ENCODE data around the gene CYP1A2.

CYP1A2 gene

GRCh38 chr15:74742422-74742821 is 6.2 kb upstream of the CYP1A2 start:
- no peak for DNase-seq

GRCh38 chr15:74746389-74746788 is 2.3 kb upstream of the CYP1A2 start:
- DNase-seq: no peak

DNA sequence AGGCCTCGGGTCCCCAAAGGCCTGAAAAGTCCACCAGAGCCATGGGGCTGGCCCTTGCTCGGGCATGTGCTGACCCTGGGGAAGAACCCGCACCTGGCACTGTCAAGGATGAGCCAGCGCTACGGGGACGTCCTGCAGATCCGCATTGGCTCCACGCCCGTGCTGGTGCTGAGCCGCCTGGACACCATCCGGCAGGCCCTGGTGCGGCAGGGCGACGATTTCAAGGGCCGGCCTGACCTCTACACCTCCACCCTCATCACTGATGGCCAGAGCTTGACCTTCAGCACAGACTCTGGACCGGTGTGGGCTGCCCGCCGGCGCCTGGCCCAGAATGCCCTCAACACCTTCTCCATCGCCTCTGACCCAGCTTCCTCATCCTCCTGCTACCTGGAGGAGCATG is 1.2 kb downstream of the CYP1A2 start:
- no peak for DNase-seq

DNA sequence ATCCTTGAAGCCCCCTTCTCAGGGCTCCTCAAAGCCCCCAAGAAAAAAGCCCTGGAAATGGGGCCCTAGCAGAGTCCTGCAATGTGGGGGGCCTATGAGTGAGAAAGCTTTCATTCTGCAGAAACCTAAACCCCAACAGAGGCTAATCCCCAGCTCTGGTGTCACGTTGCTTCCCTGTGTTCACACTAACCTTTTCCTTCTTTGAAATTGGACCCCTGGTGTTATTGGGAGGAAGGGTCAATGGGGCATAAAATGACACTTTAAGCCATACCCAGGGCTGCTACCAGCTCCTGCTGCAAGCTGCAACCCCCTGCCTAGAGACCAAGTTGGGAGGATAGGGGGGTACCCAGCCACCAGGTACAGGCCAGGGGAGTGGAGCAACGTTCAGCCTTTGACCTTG is 2.1 kb downstream of the CYP1A2 start:
- DNase-seq: no peak

- no peak for DNase-seq
Measured at GRCh38 chr15:74752011-74752410, 3.4 kb downstream of the CYP1A2 start.

DNA sequence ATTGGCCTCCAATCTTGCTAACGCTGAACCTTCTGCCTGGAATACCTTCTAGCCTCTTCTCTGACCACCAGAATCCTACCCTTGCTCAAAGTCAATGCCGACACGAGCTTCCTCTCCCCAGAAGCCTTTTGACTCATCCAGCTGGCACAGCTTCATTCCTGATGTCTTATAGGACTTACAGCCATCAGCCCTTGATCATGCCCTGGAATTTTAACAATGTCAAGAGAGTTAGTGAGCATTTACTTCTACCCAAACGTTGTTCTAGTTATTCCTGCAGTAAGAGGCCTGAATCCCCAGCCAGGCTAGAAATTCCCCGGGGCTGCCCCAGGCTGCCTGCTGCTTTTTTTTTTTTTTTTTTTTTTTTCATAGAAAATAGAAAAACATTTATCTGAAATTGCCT is 3.9 kb downstream of the CYP1A2 start:
- DNase-seq: no peak

DNA sequence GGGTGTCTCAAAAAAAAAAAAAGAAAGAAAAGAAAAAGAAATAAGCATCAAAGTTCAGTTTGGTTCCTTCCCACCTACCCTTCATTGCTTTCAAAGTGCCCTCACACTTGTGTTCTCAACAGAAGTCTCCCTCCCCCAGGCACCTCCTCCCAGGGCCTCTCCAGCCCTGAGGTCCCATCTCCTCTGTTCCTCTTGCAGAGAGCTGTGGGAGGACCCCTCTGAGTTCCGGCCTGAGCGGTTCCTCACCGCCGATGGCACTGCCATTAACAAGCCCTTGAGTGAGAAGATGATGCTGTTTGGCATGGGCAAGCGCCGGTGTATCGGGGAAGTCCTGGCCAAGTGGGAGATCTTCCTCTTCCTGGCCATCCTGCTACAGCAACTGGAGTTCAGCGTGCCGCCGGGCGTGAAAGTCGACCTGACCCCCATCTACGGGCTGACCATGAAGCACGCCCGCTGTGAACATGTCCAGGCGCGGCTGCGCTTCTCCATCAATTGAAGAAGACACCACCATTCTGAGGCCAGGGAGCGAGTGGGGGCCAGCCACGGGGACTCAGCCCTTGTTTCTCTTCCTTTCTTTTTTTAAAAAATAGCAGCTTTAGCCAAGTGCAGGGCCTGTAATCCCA is 6.1 kb downstream of the CYP1A2 start:
- no peak for DNase-seq

GRCh38 chr15:74758736-74759135 is 10.1 kb downstream of the CYP1A2 start:
- no peak for DNase-seq

GRCh38 chr15:74762791-74763150 is 14.1 kb downstream of the CYP1A2 start:
- no peak for DNase-seq

DNA sequence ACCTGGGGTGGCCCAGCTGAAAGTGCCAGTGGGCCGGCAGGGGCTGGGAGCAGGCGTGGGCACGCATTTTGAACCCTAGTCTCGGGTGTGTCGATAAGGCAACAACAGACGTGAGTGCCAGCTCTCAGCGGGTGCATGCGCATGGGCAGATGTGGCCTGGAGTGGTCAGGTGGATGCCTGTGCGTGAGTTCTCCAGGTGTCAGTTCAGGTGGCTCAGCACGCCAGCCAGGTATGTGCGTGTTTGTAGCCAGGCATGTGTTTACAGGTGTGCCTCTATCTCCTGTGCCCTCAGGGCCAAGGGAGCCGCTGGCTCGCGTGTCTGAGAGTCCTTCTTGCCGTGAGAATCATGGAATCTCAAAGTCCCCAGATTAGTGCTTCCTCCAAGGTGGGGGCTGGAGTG is 14.8 kb downstream of the CYP1A2 start:
- no peak for DNase-seq

DNA sequence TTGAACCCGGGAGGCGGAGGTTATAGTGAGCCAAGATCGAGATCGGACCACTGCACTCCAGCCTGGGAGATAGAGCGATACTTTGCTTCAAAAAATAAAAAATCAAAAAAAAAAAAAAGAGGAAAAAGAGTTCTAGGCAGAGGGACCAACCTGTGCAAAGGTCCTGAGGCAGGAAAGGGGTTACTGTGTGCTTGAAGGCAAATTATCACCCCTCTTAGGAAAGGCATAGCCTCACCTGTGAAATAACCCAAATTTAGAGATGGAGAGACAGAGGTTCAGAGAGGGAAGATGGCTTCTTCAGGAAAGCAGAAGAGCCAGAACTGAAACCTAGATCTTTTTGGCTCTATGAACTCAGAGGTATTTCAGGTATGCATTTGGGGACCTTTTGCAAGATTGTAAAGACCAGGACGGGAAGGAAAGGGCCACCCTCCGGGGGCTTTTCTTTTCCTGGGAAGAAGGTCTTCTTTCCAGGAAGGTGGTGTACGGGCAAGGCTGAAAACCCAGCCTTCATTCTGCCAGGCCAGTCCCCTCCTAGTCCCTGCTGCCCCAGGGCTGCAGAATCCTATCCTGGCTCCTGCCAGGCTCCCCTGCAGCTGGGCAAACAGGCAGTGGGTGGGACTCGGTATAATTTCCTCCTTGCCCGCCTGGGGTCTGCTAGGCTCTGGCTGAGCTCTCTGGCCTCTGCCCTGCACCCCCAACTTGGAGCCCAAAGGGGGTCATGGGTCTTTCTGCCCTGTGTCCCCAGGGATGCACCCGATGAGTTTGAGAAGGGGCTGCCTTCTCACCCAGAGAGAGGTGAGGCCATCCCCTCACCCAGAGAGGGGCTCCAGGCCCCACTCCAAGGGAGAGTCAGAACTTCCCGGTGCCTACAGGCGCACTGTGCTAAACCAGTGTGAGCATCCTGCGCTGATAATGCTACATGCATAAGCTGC is 18.8 kb downstream of the CYP1A2 start:
- no peak for DNase-seq

GRCh38 chr15:74768099-74768770 is 19.6 kb downstream of the CYP1A2 start:
- no peak for DNase-seq

DNA sequence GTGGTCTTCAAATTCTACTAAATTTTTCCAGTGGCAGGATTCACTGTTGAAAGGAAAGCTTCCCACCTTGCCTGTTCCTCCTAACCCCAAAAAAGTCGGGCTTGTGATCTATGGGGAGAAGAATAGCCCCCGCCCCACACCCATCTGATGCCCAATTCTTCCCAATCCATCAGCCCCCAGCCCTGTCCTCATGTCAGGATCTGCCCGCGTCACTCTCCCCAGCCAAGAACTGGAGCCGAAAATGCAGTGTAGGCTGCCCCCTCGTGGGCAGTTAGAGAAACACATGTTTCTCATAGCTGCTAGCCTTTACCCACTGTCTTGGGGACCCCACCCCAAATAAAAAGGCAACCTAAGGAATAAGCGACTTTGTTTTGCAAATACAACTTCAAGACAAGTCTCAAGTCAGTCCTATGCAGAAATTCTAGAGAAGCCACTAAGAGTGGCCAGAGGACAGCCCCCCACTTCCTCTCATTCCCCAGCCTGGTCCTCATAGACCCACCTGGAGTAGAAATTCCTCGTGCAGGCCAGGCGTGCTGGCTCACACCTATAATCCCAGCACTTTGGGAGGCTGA is 20.2 kb downstream of the CYP1A2 start:
- peak; percentile 72 for DNase-seq

- DNase-seq: no peak
Measured at GRCh38 chr15:74769463-74770025, 20.9 kb downstream of the CYP1A2 start.

DNA sequence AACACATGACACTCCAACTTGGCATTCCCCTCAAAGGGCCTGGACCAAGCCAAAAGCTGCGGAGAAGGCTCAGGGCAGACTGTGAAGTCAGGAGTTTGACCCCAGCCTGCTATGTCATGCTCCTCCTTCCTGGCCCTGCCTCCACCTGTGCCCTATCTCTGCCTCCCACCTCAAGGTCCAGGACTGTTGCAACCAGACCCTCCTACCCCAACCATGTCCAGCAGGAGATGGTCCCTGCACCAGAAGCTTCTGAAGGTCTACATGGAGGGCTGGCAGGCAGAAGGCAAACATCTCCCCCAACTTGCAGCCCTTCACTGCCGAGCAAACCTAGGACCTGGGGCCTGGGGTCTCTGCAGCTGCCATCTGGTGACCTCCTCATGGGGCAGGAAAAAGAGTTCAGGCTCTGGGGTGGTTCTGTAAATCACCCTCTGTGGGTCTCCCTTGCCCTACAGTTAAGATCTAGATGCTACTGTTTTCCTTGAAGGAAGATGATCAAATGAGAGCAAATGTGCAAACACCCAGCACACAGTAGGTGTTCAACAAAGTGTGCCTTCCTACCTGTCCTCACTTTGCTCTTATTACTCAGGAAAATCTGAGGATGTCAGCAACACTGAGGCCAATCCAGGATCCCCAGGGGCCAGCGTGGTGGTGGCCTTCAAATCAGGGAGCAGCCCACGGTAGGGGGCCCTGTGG is 21.7 kb downstream of the CYP1A2 start:
- DNase-seq: no peak

DNA sequence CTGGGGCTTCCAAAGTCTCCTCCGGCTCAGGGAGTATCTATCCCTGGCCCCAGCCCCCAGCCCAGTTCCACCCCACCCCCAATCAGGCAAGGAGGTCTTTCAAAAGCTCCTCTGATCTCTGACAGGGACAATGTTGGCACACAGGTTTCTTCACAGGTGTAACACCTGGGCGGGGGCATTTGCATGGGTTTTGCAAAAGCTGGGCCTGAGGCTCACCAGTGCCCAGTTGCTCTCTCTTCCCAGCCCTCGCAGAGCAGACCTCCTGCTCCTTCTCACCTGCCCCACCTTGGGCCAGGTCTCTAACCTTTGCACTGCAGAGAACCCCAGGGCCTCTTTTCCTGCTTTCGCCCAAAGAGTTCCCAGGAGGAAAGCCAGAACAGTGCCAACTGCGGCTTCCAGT is 24.7 kb downstream of the CYP1A2 start:
- no peak for DNase-seq

GRCh38 chr15:74773731-74774252 is 25.1 kb downstream of the CYP1A2 start:
- DNase-seq: no peak

DNA sequence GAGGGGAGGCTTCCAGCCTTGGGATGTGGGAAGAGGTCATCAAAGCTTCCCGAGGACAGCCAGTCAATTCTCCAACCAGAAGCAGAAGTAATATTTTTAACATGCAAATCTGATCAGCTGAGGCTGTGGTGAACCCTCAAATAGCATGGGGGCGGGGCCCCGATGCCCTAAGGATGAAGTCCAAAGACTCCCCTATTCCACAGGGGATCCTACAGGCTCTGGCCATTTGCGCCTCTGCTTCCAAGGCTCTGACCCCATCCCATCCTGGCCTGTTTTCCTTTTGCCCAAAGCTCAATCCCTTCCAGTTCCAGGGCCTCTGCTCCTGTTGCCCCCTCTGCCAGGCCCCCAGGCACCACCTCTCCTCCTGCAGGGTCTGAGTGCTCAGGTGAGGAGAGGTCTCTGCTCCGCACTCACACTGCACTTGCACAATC is 26.5 kb downstream of the CYP1A2 start:
- DNase-seq: no peak

DNA sequence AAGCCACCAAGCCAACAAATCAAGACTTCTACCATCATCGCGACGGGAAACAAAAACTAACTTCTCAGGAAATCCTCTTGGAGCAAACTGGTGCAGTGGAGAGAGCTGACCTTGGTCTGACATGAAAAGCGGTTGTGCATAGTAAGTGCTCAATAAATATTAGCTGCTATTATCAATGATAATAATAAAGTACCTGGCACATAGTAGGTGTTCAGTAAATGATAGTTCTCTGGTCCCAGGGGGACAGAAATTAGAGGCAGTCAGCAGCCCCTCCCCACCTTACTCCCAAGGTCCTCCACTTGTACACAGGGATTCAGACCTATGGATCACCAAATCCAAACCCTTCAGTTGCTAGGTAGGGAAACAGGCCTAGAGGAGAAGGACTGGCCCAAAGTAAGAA is 27.2 kb downstream of the CYP1A2 start:
- no peak for DNase-seq

DNA sequence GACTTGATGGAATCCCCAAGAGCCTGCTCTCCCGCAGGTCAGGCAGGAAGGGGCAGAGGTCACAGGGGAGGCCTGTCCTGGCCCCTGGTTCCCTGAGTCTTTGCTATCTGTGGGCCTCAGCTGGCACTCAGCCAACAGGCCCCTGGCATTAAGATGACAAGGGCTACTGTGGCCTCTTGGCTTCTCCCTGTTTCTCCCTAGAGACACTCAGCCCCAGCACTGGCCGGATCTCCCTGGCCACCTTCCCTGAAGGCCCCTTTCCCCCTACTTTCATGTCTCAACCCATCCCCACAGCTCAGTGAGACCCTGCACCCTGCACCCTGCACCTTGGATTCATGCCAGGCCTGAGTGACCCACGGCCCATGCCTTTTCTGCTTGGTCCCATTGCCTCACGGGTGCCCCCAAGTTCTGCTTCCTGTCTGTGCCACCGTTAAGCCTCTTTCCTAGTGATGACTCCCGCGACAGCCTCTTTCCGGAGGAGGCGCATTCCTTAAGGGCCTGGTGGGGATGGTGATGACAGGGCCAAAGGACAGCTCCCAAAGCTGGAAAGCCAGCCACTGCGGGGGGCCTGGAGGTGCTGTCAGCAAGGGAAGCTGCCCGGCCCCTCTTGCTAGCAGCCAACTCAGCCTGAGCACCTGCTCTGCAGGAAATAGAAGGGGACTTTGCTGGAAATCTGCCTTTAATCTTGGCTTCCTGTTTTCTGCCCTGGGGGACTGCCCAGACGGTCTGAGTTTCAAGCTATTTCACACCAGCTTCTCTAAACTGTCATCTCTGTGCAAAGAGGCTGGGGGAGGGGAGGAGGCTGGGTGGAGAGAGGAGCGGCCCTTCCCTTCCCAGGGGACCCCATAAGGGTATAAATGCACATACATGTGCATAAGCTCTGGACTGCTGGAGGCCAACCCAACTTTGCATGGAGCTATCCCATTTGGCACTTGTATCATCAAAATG is 28.4 kb downstream of the CYP1A2 start:
- peak; percentile 83 for DNase-seq

All from CD4-positive, alpha-beta T cell treated with Interleukin-12 subunit alpha and Interleukin-12 subunit beta, for 1 hour (primary cell).